ENCODE data around the gene ZNF527. TPM values are rescaled to one million over a fixed set of nuclear protein-coding genes. Genes with fewer than 3 reads are reported as not detected.

Gene ZNF527
- total RNA-seq, 1 experiment from 2014 or later: 3.7 TPM

Other genes with a start within 250 kb of the ZNF527 start
- gene ZNF585A, start 198.4 kb upstream of the ZNF527 start, total RNA-seq (2014; rRNA removed; shearing (Covaris generic)): 11.9 and 16.5 TPM in 2 replicates
- 9.6 and 10.6 TPM in 2 replicates for gene ZNF585B, start 160.6 kb upstream of the ZNF527 start, total RNA-seq (2014; rRNA removed; shearing (Covaris generic))
- gene ZNF383, start 152.9 kb upstream of the ZNF527 start, total RNA-seq (2014; rRNA removed; shearing (Covaris generic)): 4.1 and 4.8 TPM in 2 replicates
- 7.0 and 9.2 TPM in 2 replicates for gene ZNF569, start 96.3 kb downstream of the ZNF527 start, total RNA-seq (2014; rRNA removed; shearing (Covaris generic))
- gene ZNF570, start 98.3 kb downstream of the ZNF527 start, total RNA-seq (2014; rRNA removed; shearing (Covaris generic)): 6.6 and 7.3 TPM in 2 replicates
- 3.1 and 4.5 TPM in 2 replicates for gene ZNF793, start 135.8 kb downstream of the ZNF527 start, total RNA-seq (2014; rRNA removed; shearing (Covaris generic))
- 0.71 and 1.5 TPM in 2 replicates for gene ZNF571, start 223.7 kb downstream of the ZNF527 start, total RNA-seq (2014; rRNA removed; shearing (Covaris generic))
- gene ZNF540, start 223.8 kb downstream of the ZNF527 start, total RNA-seq (2014; rRNA removed; shearing (Covaris generic)): not detected in 2 replicates